Measurements from ENCODE around the gene NCBP2.

The NCBP2 gene

DNA sequence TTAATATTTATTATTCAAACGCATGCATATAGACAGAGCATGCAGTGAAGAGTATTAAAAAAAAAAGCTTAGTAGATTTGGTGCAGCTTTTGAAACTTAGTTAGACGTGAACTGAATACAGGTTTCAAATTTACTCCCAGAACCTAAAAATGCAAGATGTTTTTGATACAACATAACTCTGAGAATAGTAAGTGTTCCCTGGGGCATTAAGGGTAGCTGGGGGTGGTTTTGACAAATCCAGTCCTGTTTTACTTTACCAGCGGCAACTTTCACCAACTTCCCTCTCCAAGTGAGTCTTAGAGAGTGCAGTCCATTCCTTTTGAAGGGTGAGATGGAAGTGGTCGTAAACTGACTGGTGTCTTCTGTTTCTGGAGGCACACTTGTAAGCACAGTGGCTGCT, 11.2 kb downstream of the NCBP2 start:
- TF ChIP-seq, protein P1, sequence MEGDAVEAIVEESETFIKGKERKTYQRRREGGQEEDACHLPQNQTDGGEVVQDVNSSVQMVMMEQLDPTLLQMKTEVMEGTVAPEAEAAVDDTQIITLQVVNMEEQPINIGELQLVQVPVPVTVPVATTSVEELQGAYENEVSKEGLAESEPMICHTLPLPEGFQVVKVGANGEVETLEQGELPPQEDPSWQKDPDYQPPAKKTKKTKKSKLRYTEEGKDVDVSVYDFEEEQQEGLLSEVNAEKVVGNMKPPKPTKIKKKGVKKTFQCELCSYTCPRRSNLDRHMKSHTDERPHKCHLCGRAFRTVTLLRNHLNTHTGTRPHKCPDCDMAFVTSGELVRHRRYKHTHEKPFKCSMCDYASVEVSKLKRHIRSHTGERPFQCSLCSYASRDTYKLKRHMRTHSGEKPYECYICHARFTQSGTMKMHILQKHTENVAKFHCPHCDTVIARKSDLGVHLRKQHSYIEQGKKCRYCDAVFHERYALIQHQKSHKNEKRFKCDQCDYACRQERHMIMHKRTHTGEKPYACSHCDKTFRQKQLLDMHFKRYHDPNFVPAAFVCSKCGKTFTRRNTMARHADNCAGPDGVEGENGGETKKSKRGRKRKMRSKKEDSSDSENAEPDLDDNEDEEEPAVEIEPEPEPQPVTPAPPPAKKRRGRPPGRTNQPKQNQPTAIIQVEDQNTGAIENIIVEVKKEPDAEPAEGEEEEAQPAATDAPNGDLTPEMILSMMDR (IDR thresholded peaks at IDR 0.05; ENCODE audit: insufficient read depth, low read depth, low read length, missing control alignments), result no peak
- DNase-seq (ENCODE audit: low read depth), result peak; percentile 32
- peak overlapping the region; percentile 2; the same call in 1 of the 2 replicates for H3K4me3 ChIP-seq (ENCODE audit: low read depth, low read length)

DNA sequence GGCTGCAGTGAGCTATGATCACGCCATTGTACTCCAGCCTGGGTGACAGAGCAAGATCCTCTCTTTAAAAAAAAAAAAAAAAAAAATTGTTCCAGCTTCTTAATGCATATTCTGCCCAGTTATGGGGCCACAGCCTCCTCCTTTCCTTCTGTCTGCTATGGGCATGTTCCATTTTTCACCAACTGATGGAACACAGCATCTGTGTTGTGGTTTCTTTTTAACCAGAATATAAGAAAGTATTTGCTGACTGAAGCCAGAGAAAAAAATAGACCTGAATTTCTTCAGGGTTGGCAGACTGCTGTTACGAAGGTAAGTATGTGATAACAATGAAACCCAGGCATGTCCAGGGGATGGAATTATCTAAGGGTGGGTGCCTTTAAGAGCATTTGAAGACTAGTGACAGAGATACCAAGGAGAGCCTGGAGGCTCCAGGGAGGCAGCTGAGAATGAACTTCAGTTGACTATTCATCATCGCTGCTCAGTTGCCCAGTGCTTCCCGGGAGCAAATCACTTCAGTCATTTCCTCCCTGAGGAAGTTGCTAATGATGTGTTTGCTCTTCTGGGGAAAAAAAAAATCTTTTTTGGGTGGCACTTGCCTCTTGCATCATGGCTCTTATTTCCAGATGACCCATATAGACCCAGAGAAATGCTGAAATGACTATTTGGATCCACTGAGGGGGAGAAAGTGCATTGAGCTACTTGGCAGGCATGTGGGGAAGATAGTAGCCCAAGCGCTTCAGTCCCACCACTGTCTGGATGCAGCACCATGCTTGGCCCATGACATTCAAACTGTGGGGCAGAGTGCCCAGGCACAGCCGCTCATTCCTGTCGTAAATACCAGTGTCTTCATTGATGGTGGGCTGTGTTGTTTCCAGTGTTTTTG, 14.5 kb downstream of the NCBP2 start:
- DNase-seq (ENCODE audit: low read depth), result no peak
- TF ChIP-seq, protein P1 (IDR thresholded peaks at IDR 0.05; ENCODE audit: insufficient read depth, low read depth, low read length, missing control alignments), result no peak
- H3K4me3 ChIP-seq (ENCODE audit: low read depth, low read length), result no peak overlapping the region

DNA sequence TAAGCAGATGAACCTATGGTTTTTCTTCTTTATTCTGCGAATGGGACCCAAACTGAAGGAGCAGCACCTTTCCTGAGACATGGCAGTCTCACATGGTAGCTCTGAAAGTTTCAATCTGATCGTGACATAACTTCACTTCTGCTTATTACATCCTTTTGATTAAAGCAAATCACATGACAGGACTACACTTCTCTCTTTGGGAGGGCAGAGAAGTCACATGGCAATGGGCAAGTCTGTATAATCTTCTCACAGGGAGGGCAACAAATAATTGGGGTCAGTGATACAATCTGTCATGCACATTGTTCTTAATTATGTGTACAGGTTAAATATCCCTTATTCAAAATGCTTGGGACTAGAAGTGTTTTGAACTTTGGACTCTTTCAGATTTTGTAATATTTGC, 21.6 kb downstream of the NCBP2 start:
- peak; percentile 18 for DNase-seq (ENCODE audit: low read depth)
- H3K4me3 ChIP-seq (ENCODE audit: low read depth, low read length), result no peak overlapping the region
- TF ChIP-seq, protein P1 (IDR thresholded peaks at IDR 0.05; ENCODE audit: insufficient read depth, low read depth, low read length, missing control alignments), result no peak

DNA sequence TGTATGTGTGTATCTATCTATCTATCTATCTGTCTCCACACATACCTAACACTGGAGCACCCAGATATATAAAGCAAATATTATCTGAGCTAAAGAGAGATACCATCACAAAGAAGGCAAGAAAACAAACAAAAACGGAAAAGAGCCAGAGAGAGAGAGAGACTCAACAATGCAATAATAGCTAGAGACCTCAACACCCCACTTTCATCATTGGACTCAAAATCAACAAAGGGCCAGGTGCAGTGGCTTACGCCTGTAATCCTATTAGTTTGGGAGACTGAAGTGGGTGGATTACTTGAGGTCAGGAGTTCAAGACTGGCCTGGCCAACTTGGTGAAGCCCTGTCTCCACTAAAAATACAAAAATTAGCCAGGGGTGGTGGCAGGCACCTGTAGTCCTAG, 23.4 kb downstream of the NCBP2 start:
- TF ChIP-seq, protein P1 (IDR thresholded peaks at IDR 0.05; ENCODE audit: insufficient read depth, low read depth, low read length, missing control alignments), result no peak
- H3K4me3 ChIP-seq (ENCODE audit: low read depth, low read length), result no peak overlapping the region
- no peak for DNase-seq (ENCODE audit: low read depth)

DNA sequence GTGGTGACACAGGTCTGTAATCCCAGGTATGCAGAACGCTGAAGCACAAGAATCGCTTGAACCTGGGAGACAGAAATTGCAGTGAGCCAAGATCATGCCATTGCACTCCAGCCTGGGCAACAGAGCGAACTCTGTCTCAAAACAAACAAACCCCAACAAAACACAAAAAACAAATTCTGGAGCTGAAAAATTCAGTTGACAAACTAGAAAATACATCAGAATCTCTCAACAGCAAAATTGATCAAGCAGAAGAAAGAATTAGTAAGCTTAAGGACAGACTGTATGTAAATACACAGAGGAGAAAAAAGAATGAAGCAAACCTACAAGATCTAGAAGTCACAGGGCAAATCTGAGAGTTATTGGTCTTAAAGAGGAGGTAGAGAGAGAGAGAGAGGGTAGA, 25.3 kb downstream of the NCBP2 start:
- TF ChIP-seq, protein P1 (IDR thresholded peaks at IDR 0.05; ENCODE audit: insufficient read depth, low read depth, low read length, missing control alignments), result no peak
- DNase-seq (ENCODE audit: low read depth), result no peak
- H3K4me3 ChIP-seq (ENCODE audit: low read depth, low read length), result no peak overlapping the region

DNA sequence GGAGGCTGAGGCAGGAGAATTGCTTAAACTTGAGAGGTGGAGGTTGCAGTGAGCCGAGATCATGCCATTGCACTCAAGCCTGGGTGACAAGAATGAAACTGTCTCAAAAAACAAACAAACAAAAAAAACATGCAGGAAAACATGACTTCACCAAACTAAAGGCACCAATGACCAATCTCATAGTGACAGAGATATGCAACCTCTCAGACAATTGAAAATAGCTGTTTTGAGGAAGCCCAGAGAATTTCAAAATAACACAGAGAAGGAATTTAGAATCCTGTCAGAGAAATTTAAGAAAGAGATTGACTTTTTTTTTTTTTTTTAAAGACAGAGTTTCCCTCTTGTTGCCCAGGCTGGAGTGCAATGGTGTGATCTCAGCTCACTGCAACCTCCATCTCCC, 26.1 kb downstream of the NCBP2 start:
- TF ChIP-seq, protein P1 (IDR thresholded peaks at IDR 0.05; ENCODE audit: insufficient read depth, low read depth, low read length, missing control alignments), result no peak
- no peak for DNase-seq (ENCODE audit: low read depth)
- no peak overlapping the region for H3K4me3 ChIP-seq (ENCODE audit: low read depth, low read length)

DNA sequence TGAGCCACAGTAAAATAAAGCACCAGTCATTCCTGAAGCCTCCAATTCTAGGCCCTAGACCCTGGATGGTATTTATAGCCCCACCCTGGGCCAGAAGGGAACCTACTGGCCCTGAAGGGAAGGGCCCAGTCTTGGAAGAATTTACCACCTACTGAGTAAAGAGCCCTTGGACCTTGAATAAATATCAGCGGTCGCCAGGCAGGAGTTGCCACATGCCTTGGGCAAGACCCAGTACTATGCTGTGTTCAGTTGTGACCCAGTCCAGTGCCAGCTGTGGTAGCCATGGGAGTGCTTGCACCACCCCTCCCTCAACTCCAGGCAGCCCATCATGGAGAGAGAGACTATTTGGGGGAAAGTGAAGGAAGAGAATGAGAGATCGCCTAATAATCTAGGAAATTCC, 27.0 kb downstream of the NCBP2 start:
- DNase-seq (ENCODE audit: low read depth), result no peak
- H3K4me3 ChIP-seq (ENCODE audit: low read depth, low read length), result no peak overlapping the region
- TF ChIP-seq, protein P1 (IDR thresholded peaks at IDR 0.05; ENCODE audit: insufficient read depth, low read depth, low read length, missing control alignments), result no peak
